HG02763 (cell line): Measurements from ENCODE around the gene BTBD9.

ENCODE experiments used
- ATAC-seq: cut with Tn5 transposase; IDR thresholded peaks from one replicate; pipeline ENCODE4 v1.9.1; 2021; ENCODE audit warnings: mild to moderate bottlenecking, moderate library complexity; ENCODE audit not compliant: unreplicated experiment

The BTBD9 gene

GRCh38 chr6:38169221-38169976 lies 470.3 kb downstream of the BTBD9 start:
- ATAC-seq = no peak

GRCh38 chr6:38168699-38169098 lies 471.0 kb downstream of the BTBD9 start:
- no peak for ATAC-seq

- no peak for ATAC-seq
Measured at GRCh38 chr6:38168126-38168525, 471.6 kb downstream of the BTBD9 start.

GRCh38 chr6:38167598-38167997 lies 472.1 kb downstream of the BTBD9 start:
- ATAC-seq = no peak

- ATAC-seq = no peak
Measured at GRCh38 chr6:38166411-38167240, 473.1 kb downstream of the BTBD9 start.

GRCh38 chr6:38164671-38165108 lies 475.0 kb downstream of the BTBD9 start:
- no peak for ATAC-seq

- no peak for ATAC-seq
Measured at GRCh38 chr6:38164131-38164481, 475.6 kb downstream of the BTBD9 start.

- ATAC-seq = no peak
Measured at GRCh38 chr6:38163186-38164130, 476.3 kb downstream of the BTBD9 start.

- no peak for ATAC-seq
Measured at GRCh38 chr6:38162493-38163185, 477.1 kb downstream of the BTBD9 start.

GRCh38 chr6:38161754-38162492 lies 477.8 kb downstream of the BTBD9 start:
- no peak for ATAC-seq

GRCh38 chr6:38161331-38161730 lies 478.4 kb downstream of the BTBD9 start:
- no peak for ATAC-seq

- no peak for ATAC-seq
Measured at GRCh38 chr6:38160831-38161230, 478.9 kb downstream of the BTBD9 start.

- no peak for ATAC-seq
Measured at GRCh38 chr6:38159596-38159995, 480.1 kb downstream of the BTBD9 start.

- no peak for ATAC-seq
Measured at GRCh38 chr6:38158762-38159350, 480.9 kb downstream of the BTBD9 start.

- ATAC-seq = no peak
Measured at GRCh38 chr6:38157905-38158304, 481.8 kb downstream of the BTBD9 start.

- no peak for ATAC-seq
Measured at GRCh38 chr6:38156818-38157565, 482.7 kb downstream of the BTBD9 start.

GRCh38 chr6:38155621-38156204 lies 484.0 kb downstream of the BTBD9 start:
- ATAC-seq = no peak

- no peak for ATAC-seq
Measured at GRCh38 chr6:38155144-38155543, 484.6 kb downstream of the BTBD9 start.
